Activated CD8-positive, alpha-beta memory T cell treated with anti-CD3 and anti-CD28 coated beads, Interleukin-2, amount 50 U/mL, for 48 hours (primary cell): ENCODE results near the gene C3orf20.

Source experiments
- DNase-seq: peaks from one replicate; pipeline ENCODE4 v3.0.0-alpha.2; 2020

C3orf20 gene

GRCh38 chr3:14819671-14820070, 144.7 kb downstream of the C3orf20 start:
- DNase-seq = no peak

GRCh38 chr3:14820156-14820555, 145.2 kb downstream of the C3orf20 start:
- DNase-seq = no peak

DNA sequence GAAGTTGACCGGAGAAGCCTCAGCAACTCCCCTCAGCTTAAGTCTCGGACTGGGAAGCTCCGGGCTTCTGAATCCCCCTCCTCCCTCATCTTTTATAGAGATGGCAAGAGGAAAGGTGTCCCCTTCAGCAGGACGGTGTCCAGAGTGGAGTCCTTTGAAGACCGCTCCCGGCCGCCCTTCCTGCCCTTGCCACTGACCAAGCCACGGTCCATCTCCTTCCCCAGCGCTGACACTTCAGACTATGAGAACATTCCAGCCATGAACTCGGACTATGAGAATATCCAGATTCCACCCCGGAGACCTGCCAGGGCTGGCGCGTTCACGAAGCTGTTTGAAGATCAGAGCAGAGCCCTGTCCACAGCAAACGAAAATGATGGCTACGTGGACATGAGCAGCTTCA, 146.2 kb downstream of the C3orf20 start:
- no peak for DNase-seq

GRCh38 chr3:14822134-14822533, 147.2 kb downstream of the C3orf20 start:
- DNase-seq = no peak
